Ectodermal cell (in vitro differentiated cells): ENCODE results near the gene PANX1.
"Not testable (repeated sequence)": the region's sequence is repeated elsewhere in the genome, so short reads cannot be mapped to it uniquely, and the experiment has no call there.

ENCODE experiments used
- H3K27ac ChIP-seq: 2 replicates; pipeline ENCODE4 v1.7.0; 2013; ENCODE audit warnings: mild to moderate bottlenecking, low read depth, low read length; ENCODE audit not compliant: insufficient read depth, poor library complexity, severe bottlenecking
- H3K27me3 ChIP-seq: 2 replicates; pipeline ENCODE4 v1.7.0; 2013; ENCODE audit warnings: mild to moderate bottlenecking, low read length; ENCODE audit not compliant: insufficient read depth, control insufficient read depth, poor library complexity, severe bottlenecking
- H3K36me3 ChIP-seq: one replicate; pipeline ENCODE4 v1.7.0; 2013; ENCODE audit warnings: low read length; ENCODE audit not compliant: control insufficient read depth, insufficient read depth
- H3K4me1 ChIP-seq: one replicate; pipeline ENCODE4 v1.7.0; 2013; ENCODE audit warnings: low read length; ENCODE audit not compliant: control insufficient read depth, insufficient read depth
- H3K4me3 ChIP-seq: 2 replicates; pipeline ENCODE4 v1.7.0; 2013; ENCODE audit warnings: low read depth, low read length, control low read depth; ENCODE audit not compliant: insufficient read depth
- H3K9me3 ChIP-seq: 2 replicates; pipeline ENCODE4 v1.7.0; 2013; ENCODE audit warnings: mild to moderate bottlenecking, low read length, moderate library complexity; ENCODE audit not compliant: control insufficient read depth
- WGBS, 2 experiments: methylation state at CpG; one replicate each; pipeline ENCODE4 v1.1.7; 2013; ENCODE audit warnings: missing lambda C conversion rate in 2 of 2; 5-methylcytosine and 5-hydroxymethylcytosine counted together

Gene PANX1

DNA sequence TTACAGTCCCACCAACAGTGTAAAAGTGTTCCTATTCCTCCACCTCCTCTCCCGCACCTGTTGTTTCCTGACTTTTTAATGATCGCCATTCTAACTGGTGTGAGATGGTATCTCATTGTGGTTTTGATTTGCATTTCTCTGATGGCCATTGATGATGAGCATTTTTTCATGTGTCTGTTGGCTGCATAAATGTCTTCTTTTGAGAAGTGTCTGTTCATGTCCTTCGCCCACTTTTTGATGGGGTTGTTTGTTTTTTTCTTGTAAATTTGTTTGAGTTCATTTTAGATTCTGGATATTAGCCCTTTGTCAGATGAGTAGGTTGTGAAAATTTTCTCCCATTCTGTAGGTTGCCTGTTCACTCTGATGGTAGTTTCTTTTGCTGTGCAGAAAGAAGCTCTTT, 28.7 kb downstream of the PANX1 start:
- H3K4me3 ChIP-seq, H3K27me3 ChIP-seq, H3K36me3 ChIP-seq, H3K27ac ChIP-seq, H3K9me3 ChIP-seq, H3K4me1 ChIP-seq: not testable (repeated sequence)
- WGBS, 2 experiments: 75 to 80% methylated on average over 1 of the region's 3 CpGs

DNA sequence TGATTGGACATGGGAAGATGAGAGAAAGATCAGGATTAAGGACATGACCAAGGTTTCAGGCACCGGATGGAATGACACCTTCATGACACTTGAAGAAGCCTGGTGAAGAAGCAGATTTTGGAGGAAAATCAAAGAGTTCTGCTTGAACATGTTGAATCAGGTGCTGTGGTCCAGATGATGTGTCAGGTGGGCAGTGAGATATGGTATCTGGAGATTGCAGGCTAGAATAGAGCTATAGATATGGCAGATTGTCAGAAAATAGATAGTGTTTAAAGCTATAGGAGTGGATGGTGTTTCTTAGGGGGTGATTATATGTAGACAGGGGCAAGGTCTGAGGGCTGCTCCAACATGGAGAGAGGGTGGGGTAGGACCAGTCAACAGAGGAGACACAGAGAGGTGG, 40.2 kb downstream of the PANX1 start:
- Histone ChIP-seq H3K4me3 (no peak overlapping the region), H3K27ac (no peak overlapping the region), H3K9me3 (no peaks in the 10 kb centered on the region), H3K4me1 (no peaks in the 10 kb centered on the region), H3K27me3 (no peaks in the 10 kb centered on the region), H3K36me3 (no peaks in the 10 kb centered on the region)
- WGBS, 2 experiments: 90 to 91% methylated on average over 1 of the region's 1 CpG

DNA sequence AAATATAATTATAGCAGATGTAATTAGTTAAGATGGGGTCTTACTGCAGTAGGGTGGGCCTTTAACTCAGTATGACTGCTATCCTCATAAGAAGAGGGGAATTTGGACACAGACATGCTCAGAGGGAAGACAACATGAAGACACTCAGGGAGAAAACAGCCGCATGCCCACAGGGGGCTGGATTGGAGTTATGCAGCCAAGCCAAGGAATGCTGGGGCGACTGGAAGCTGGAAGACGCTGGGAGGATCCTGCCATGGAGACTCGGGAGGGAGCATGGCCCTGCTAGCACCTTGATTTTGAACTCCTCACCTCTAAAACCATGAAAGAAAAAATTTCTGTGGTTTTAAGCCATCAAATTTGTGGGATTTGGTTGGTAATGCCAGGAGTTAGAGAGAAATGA, 40.9 kb downstream of the PANX1 start:
- 64 to 79% methylated on average over 4 of the region's 4 CpGs for WGBS, 2 experiments
- no peaks in the 10 kb centered on the region for H3K4me1 ChIP-seq
- H3K36me3 ChIP-seq: no peaks in the 10 kb centered on the region
- no peaks in the 10 kb centered on the region for H3K9me3 ChIP-seq
- no peak overlapping the region for H3K4me3 ChIP-seq
- no peak overlapping the region for H3K27ac ChIP-seq
- H3K27me3 ChIP-seq: no peaks in the 10 kb centered on the region

DNA sequence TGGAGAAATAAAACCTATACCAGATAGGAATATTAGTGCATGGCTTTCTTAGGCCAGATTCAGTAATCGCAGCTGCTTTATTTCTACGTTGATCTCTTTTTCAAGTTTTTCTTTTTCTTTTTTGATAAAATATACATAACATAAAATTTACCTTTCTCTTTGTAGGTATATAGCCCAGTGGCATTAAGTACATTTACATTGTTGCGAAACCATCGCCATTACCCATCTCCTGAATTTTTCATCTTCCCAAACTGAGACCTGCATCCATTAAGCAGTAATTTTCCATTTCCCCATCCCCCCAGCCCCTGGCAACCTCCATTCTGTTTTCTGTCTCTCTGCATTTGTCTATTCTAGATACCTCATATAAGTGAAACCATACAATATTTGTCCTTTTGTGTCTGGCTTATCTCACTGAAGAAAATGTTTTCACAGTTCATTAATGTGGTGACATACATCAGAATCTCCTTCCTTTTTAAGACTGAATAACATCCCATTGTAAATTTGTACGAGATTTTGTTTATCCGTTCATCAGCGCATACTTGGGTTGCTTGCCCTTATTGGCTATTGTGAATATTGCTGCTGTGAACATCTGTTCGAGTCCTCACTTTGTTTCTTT, 41.4 kb downstream of the PANX1 start:
- Histone ChIP-seq H3K27ac (no peak overlapping the region), H3K9me3 (no peaks in the 10 kb centered on the region), H3K36me3 (no peaks in the 10 kb centered on the region), H3K4me3 (no peak overlapping the region), H3K4me1 (no peaks in the 10 kb centered on the region), H3K27me3 (no peaks in the 10 kb centered on the region)
- 94 to 97% methylated on average over 6 to 8 of the region's 8 CpGs for WGBS, 2 experiments

DNA sequence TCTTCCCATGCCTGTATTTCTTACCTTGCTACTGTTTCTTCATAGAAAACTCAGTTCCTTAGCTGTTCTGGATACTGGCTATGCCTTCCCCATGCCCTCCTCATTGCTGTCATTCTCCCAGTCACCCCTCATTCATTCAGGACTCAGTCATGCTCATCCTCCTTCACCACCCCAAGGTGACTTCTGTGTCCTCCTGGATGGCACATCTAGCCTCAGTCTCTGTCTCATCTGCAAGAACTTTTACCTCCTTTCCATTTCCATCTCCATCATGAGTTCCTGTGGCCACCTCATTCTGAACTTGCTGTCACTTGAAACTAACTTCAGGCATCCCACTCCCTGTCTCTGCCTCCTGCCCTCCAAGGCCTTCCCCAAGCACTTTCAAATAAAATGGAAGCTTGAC, 42.3 kb downstream of the PANX1 start:
- Histone ChIP-seq H3K27me3 (no peaks in the 10 kb centered on the region), H3K4me1 (no peaks in the 10 kb centered on the region), H3K9me3 (no peaks in the 10 kb centered on the region), H3K27ac (no peak overlapping the region), H3K4me3 (no peak overlapping the region), H3K36me3 (no peaks in the 10 kb centered on the region)

DNA sequence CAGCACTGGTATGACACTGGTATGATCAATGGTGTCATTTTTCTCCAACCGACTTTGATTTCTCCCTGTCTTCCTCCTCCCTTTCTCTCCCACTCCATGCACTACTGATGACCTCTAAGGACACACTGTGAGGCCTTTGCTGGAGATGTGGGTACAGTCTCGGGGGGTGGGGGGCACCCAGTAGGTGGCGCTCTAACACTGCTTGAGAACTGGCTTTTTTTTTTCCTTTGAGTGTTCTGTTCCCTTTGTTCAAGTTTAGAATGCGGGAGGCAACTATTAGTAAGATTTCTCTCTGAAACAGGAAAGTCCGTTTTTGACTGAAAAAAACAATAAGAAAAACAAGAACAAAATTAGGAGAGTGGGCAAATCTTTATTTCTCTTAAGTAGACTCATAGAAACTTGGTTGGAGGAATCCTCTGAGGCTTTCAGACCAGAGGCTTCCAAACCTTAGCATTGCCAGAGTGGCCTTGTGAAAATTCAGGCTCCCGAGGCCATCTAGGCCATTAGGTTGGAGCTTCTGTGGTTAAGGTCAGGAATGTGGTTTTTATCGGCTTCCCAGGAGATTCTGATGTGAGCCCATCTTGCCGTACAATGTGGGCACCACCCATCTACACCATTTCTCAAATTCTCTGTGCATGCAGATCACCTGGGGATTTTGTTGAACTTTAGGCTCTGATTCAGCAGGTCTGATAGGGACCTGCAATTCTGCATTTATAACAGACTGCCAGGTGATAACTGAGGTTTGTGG, 43.2 kb downstream of the PANX1 start:
- Histone ChIP-seq H3K27ac (no peak overlapping the region), H3K9me3 (no peaks in the 10 kb centered on the region), H3K4me1 (no peaks in the 10 kb centered on the region), H3K36me3 (no peaks in the 10 kb centered on the region), H3K27me3 (no peaks in the 10 kb centered on the region), H3K4me3 (no peak overlapping the region)
- WGBS, 2 experiments: 65 to 73% methylated on average over 5 to 8 of the region's 8 CpGs

DNA sequence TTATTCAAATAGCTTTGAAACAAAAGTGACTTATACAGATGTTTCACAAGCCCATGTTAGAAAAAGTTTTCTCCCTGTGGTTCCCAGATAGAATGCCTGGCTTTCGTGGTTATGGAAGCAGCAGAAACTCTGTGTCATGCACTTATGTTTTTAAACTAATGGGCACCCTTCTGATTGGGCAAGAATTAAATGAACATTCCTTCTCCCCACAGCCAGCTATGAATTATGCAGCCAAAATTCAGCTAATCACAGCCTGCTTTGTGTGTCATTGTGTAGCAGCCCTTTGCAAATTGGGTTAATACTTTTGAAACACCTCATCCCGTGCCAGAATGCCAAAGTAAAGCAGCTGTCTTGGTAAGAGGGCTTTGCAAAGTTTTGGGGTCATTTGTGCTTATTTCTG, 46.9 kb downstream of the PANX1 start:
- WGBS, 2 experiments: 95 to 96% methylated on average over 2 of the region's 2 CpGs

DNA sequence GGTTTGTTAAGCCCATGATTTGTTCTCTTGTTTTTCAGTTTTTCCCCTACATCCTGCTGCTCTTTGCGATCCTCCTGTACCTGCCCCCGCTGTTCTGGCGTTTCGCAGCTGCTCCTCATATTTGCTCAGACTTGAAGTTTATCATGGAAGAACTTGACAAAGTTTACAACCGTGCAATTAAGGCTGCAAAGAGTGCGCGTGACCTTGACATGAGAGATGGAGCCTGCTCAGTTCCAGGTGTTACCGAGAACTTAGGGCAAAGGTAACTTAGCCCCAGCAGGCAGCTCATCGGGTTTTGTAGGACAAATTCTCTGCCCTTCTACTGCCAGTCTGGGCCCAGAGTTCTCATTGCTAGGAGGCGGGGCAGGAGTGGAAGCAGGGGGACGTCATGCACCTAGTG, 49.7 kb downstream of the PANX1 start:
- no peak overlapping the region for H3K4me3 ChIP-seq
- no peaks in the 10 kb centered on the region for H3K27me3 ChIP-seq
- no peaks in the 10 kb centered on the region for H3K4me1 ChIP-seq
- no peak overlapping the region for H3K27ac ChIP-seq
- 92 to 94% methylated on average over 11 of the region's 11 CpGs for WGBS, 2 experiments
- peaks cover 13% of the 10 kb centered on the region for H3K36me3 ChIP-seq
- no peaks in the 10 kb centered on the region for H3K9me3 ChIP-seq

More for the DNA sequence above, 46.9 kb downstream of the PANX1 start:
- H3K4me3 ChIP-seq: no peak overlapping the region
- no peaks in the 10 kb centered on the region for H3K27me3 ChIP-seq
- no peaks in the 10 kb centered on the region for H3K9me3 ChIP-seq
- H3K4me1 ChIP-seq: no peaks in the 10 kb centered on the region
- H3K36me3 ChIP-seq: peaks cover 5% of the 10 kb centered on the region
- no peak overlapping the region for H3K27ac ChIP-seq

DNA sequence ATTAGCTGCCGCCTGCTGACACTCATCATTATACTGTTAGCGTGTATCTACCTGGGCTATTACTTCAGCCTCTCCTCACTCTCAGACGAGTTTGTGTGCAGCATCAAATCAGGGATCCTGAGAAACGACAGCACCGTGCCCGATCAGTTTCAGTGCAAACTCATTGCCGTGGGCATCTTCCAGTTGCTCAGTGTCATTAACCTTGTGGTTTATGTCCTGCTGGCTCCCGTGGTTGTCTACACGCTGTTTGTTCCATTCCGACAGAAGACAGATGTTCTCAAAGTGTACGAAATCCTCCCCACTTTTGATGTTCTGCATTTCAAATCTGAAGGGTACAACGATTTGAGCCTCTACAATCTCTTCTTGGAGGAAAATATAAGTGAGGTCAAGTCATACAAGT, 51.1 kb downstream of the PANX1 start:
- Histone ChIP-seq H3K36me3 (peaks cover 13% of the 10 kb centered on the region), H3K4me1 (no peaks in the 10 kb centered on the region), H3K27me3 (no peaks in the 10 kb centered on the region), H3K4me3 (no peak overlapping the region), H3K9me3 (no peaks in the 10 kb centered on the region), H3K27ac (no peak overlapping the region)
- WGBS, 2 experiments: 94 to 96% methylated on average over 12 of the region's 12 CpGs

DNA sequence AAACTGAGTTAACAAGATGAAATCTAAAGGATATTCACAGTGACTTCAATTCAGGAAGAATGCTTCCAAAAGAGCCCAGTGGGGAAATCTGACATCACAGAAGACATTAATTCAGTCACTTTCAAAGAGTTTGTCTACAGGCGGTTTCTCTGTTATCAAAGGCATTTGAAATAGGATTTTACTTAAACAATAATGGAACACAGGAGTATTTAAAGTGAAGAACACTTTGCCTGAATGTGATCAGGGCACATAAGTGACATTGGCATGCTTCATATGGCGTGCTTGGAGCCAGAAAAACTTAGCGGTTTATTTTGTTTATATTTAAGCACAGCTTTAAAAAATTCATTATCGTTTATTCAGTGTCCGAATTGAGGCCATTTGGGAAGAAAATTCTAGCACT, 52.9 kb downstream of the PANX1 start:
- Histone ChIP-seq H3K27ac (no peak overlapping the region), H3K36me3 (peaks cover 13% of the 10 kb centered on the region), H3K9me3 (no peaks in the 10 kb centered on the region), H3K27me3 (no peaks in the 10 kb centered on the region), H3K4me1 (no peaks in the 10 kb centered on the region), H3K4me3 (no peak overlapping the region)
- 94 to 100% methylated on average over 5 of the region's 5 CpGs for WGBS, 2 experiments
